Adrenal gland (tissue), 12 donors: ENCODE measurements around the gene EXT2. TPM values are rescaled to one million over a fixed set of nuclear protein-coding genes. Genes with fewer than 3 reads are reported as not detected.

Source experiments
- DNase-seq, 7 donors: peaks; one replicate each; pipeline ENCODE4 v3.0.0-alpha.2; 2019 to 2020
- H3K27ac ChIP-seq, 5 donors: fragments of 200-600 bp; sonication (generic) in 4 of 5; 1 replicate in 3 of 5; 2 replicates in 2 of 5; pipeline versions ENCODE4 v1.5.1 to v1.8.0; 2016 to 2020; ENCODE audit warnings: mild to moderate bottlenecking in 1 of 5
- H3K27me3 ChIP-seq: fragments of 200-600 bp; 2 replicates; pipeline ENCODE4 v1.8.0; 2021
- H3K36me3 ChIP-seq, 2 donors: fragments of 200-600 bp; replicated peaks in 1 of 2; 1 replicate in 1 of 2; 2 replicates in 1 of 2; pipeline versions ENCODE4 v1.5.1 to v1.8.0; 2018 to 2022
- H3K4me1 ChIP-seq, 2 donors: fragments of 200-600 bp; replicated peaks in 1 of 2; 1 replicate in 1 of 2; 2 replicates in 1 of 2; pipeline versions ENCODE4 v1.5.1 to v1.8.0; 2018 to 2021
- H3K4me3 ChIP-seq, 4 donors: fragments of 200-600 bp; sonication (generic) in 3 of 4; one replicate each; pipeline ENCODE4 v1.5.1; 2016 to 2018
- H3K9me3 ChIP-seq, 3 donors: fragments of 200-600 bp; sonication (generic) in 1 of 3; replicated peaks in 1 of 3; 1 replicate in 2 of 3; 2 replicates in 1 of 3; pipeline versions ENCODE4 v1.5.1 to v1.8.0; 2016 to 2021
- CTCF ChIP-seq, 6 experiments: fragments of 450-650 bp in 4 of 6; fragments of 200-600 bp in 2 of 6; sonication (generic) in 1 of 6; IDR thresholded peaks; 1 replicate in 5 of 6; 2 replicates in 1 of 6; pipeline versions ENCODE4 v1.5.1 to v1.8.0; 2016 to 2021; ENCODE audit warnings: antibody characterized with exemption in 6 of 6, mild to moderate bottlenecking in 2 of 6, moderate library complexity in 1 of 6
- POLR2A ChIP-seq, 2 donors: fragments of 450-650 bp; IDR thresholded peaks; one replicate each; pipeline ENCODE4 v1.6.1; 2017; ENCODE audit warnings: antibody characterized with exemption in 2 of 2, mild to moderate bottlenecking in 2 of 2, moderate library complexity in 1 of 2
- WGBS, 4 donors: extraction: QIAGEN DNeasy Blood & Tissue Kit in 2 of 4; methylation state at CpG; one replicate each; pipeline versions ENCODE4 v1.1.5 to v1.1.7; 2013 to 2017; 5-methylcytosine and 5-hydroxymethylcytosine counted together
- intact Hi-C, 2 donors: fragments of 100-400 bp; cut with DNase I; formaldehyde crosslinking; loops; one replicate each; pipeline versions ENCODE4 v1.14.1 to v1.15.0; 2022 to 2023
- polyA plus RNA-seq, 3 donors: library from polyadenylated mRNA; stranded (reverse); fragments of 200-250 nt in 2 of 3; fragments of 350-450 nt in 1 of 3; fragmentation: Illumina TruSeq in 1 of 3; extraction: RNeasy Lipid Tissue Mini Kit (QIAGEN cat#74804) in 1 of 3; gene quantifications; one replicate each; pipeline ENCODE4 v1.2.3, GENCODE V29; 2013 to 2014
- total RNA-seq, 9 donors: library from RNA; depleted of rRNA in 4 of 9; stranded (reverse); fragments of >200 nt in 4 of 9; fragments of 120-200 nt in 1 of 9; fragmentation: NEBNext Ultra II Directional in 1 of 9; extraction: Animal tissue kit (Norgen Biotek cat#: 25700) in 1 of 9; gene quantifications; one replicate each; pipeline versions ENCODE4 v1.1.0 to v1.2.4, GENCODE V29; 2013 to 2023
- donor health status: healthy with polysubstance abuse.
- donor health status: Bipolar disorder and iron deficiency.
- donor health status: DM: yes; HTN: yes; CAD: no.
- donor health status: DM: no; HTN: no; CAD: no.
- donor health status: DM: no; HTN: no; CAD: no.
- donor health status: DM: yes; HTN: yes; CAD: no.

EXT2 gene
- total and polyA plus RNA-seq, 12 donors: 28.7 to 89.3 (median 46.3) TPM

DNA sequence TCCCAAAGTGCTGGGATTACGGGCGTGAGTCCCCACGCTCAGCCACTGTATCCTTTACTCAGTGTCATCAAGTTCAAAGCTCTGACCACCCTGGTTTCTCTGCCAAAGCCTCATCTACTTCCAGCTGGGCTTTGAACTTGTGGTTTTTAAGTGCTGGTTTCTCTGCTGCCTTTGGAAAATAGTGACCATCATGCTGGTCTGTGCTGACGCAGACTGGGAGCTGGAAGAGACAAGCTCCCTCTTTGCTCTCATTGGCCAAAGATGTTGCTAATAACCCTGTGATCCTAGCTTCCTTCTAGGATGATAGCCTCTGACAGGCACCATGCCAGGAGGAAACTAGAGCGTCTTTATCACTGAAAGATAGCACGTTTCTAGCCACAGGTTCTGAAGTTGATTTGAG lies 152.0 kb downstream of the EXT2 start:
- Histone ChIP-seq H3K4me3 (no peak overlapping the region), H3K9me3 (no peaks in the 10 kb centered on the region), H3K36me3 (no peaks in the 10 kb centered on the region), H3K27ac (no peak overlapping the region), H3K4me1 (no peaks in the 10 kb centered on the region), H3K27me3 (no peaks in the 10 kb centered on the region)
- WGBS, 4 donors: 76% methylated on average over 6 of the region's 6 CpGs
- no peak for TF ChIP-seq POLR2A (IDR thresholded peaks at IDR 0.05)
- TF ChIP-seq CTCF (IDR thresholded peaks at IDR 0.05): no peak
- intact Hi-C loops: no loop called here
- DNase-seq: no peak

DNA sequence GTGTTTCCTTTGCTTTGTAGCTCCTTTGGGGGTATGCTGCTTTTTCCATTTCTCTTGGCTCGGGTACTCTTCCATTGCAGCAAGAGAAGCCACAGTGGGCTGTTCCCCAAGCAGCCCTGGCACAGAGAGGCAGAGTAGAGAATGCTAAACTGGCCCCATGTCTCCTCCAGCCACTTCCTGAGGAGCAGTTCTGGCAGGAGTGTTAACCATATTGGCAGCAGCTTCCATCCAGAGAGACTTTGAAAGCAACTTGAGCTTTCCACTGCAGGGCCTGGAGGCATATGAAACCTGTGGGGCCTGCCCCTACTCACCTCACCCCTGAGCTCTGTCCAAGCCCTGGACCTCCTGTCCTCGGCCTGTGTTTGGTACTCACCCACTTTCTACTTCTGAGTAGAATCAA lies 152.6 kb downstream of the EXT2 start:
- Histone ChIP-seq H3K36me3 (no peaks in the 10 kb centered on the region), H3K4me1 (no peaks in the 10 kb centered on the region), H3K27me3 (no peaks in the 10 kb centered on the region), H3K4me3 (no peak overlapping the region), H3K9me3 (peaks cover 0 to 4% (median 0%) of the 10 kb centered on the region in 3 donors), H3K27ac (no peak overlapping the region)
- DNase-seq: no peak
- intact Hi-C loops: no loop called here
- TF ChIP-seq POLR2A (IDR thresholded peaks at IDR 0.05): no peak
- no peak for TF ChIP-seq CTCF (IDR thresholded peaks at IDR 0.05)
- WGBS, 4 donors: 86 to 96% (median 92%) methylated on average over 2 of the region's 2 CpGs

GRCh38 chr11:44250421-44250820 lies 154.9 kb downstream of the EXT2 start:
- intact Hi-C loops: no loop called here
- Histone ChIP-seq H3K9me3 (peaks cover 0 to 6% (median 0%) of the 10 kb centered on the region in 3 donors), H3K27ac (no peak overlapping the region)

DNA sequence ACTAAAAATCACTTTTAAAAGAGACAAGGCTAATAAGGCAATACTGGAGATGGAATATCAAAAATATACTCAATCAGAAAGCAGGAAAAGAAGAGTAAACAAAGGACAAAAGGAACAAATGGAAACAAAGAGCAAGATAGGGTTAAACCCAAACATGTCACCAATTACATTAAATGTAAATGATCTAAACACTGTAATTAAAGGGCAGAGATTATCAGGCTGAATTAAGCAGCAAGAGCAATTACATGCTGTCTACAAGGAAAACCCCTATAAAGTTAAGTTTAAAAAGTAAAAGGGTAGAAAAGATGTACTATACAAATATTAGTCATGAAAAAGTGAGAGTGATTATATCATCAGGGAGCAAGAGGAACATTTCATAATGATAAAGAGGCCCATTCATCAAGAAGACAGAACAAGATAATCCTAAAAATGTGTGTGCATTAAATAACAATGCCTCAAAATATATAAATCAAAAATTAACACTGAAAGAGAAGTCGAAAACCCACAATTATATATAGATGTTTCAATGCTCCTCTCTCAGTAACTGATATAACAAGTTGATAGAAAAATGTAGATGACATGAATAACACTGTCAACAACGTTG lies 157.6 kb downstream of the EXT2 start:
- intact Hi-C loops: no loop called here
- no peaks in the 10 kb centered on the region for H3K36me3 ChIP-seq
- TF ChIP-seq POLR2A (IDR thresholded peaks at IDR 0.05): no peak
- WGBS, 4 donors: 87 to 96% (median 91%) methylated on average over 2 of the region's 2 CpGs
- H3K27me3 ChIP-seq: no peaks in the 10 kb centered on the region
- H3K27ac ChIP-seq: no peak overlapping the region
- H3K4me3 ChIP-seq: no peak overlapping the region
- no peak for DNase-seq
- peaks cover 0 to 6% (median 0%) of the 10 kb centered on the region in 3 donors for H3K9me3 ChIP-seq
- H3K4me1 ChIP-seq: no peaks in the 10 kb centered on the region

More at GRCh38 chr11:44250421-44250820, 154.9 kb downstream of the EXT2 start:
- TF ChIP-seq POLR2A (IDR thresholded peaks at IDR 0.05): no peak
- TF ChIP-seq CTCF (IDR thresholded peaks at IDR 0.05): no peak
- 84 to 90% (median 89%) methylated on average over 6 of the region's 6 CpGs for WGBS, 4 donors
- Histone ChIP-seq H3K4me1 (no peaks in the 10 kb centered on the region), H3K4me3 (no peak overlapping the region), H3K36me3 (no peaks in the 10 kb centered on the region), H3K27me3 (no peaks in the 10 kb centered on the region)
- no peak for DNase-seq
